Adrenal gland (tissue), 5 donors: ENCODE measurements around the gene GFRA1.

Source experiments
- CTCF ChIP-seq, 6 experiments: fragments of 450-650 bp in 4 of 6; fragments of 200-600 bp in 2 of 6; sonication (generic) in 1 of 6; IDR thresholded peaks; 1 replicate in 5 of 6; 2 replicates in 1 of 6; pipeline versions ENCODE4 v1.5.1 to v1.8.0; 2016 to 2021; ENCODE audit warnings: antibody characterized with exemption in 6 of 6, mild to moderate bottlenecking in 2 of 6, moderate library complexity in 1 of 6
- POLR2A ChIP-seq, 2 donors: fragments of 450-650 bp; IDR thresholded peaks; one replicate each; pipeline ENCODE4 v1.6.1; 2017; ENCODE audit warnings: antibody characterized with exemption in 2 of 2, mild to moderate bottlenecking in 2 of 2, moderate library complexity in 1 of 2
- donor health status: DM: no; HTN: no; CAD: no.

DNA sequence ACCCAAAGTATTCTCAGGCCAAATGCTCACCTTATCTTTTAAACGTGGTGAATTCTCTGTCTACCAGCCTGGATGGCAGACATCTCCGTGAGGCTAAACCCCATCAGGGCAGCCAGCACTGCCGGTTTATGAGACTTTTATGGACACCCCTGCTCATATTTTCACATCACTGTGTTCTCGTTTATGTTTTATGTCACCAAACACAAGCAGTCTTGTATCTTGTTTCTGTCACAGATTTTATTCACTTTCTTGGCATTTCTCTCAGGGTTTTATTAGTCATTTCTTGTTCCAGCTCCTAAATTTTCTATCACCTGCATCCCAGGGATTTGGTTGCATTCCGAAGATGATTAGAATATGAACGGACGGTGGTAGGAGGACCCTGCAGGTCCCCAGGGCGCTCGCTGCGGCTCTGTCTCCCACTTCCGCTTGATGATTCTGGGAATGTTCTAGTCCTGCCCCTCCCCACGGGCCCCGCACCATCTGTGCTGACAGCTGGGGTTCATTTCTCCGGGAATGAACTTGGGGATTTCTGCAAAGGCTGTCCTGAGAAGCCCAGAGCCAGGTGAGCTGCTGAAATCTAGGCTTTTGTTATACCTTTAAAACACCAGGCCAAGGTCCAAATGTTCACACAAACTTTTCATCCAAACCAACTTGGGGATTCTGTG, 217.6 kb downstream of the GFRA1 start:
- TF ChIP-seq CTCF (IDR thresholded peaks at IDR 0.05) (no peak), POLR2A (IDR thresholded peaks at IDR 0.05) (no peak)
